ENCODE results near the gene LYPD8. TPM values are rescaled to one million over a fixed set of nuclear protein-coding genes. Genes with fewer than 3 reads are reported as not detected.

The LYPD8 gene
- total RNA-seq, 1 experiment from 2014 or later: not detected

- TF ChIP-seq, protein P1, sequence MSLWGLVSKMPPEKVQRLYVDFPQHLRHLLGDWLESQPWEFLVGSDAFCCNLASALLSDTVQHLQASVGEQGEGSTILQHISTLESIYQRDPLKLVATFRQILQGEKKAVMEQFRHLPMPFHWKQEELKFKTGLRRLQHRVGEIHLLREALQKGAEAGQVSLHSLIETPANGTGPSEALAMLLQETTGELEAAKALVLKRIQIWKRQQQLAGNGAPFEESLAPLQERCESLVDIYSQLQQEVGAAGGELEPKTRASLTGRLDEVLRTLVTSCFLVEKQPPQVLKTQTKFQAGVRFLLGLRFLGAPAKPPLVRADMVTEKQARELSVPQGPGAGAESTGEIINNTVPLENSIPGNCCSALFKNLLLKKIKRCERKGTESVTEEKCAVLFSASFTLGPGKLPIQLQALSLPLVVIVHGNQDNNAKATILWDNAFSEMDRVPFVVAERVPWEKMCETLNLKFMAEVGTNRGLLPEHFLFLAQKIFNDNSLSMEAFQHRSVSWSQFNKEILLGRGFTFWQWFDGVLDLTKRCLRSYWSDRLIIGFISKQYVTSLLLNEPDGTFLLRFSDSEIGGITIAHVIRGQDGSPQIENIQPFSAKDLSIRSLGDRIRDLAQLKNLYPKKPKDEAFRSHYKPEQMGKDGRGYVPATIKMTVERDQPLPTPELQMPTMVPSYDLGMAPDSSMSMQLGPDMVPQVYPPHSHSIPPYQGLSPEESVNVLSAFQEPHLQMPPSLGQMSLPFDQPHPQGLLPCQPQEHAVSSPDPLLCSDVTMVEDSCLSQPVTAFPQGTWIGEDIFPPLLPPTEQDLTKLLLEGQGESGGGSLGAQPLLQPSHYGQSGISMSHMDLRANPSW (CRISPR knock-in tag; conservative IDR thresholded peaks at IDR 0.05; ENCODE audit: low read depth): no peak
- TF ChIP-seq ZNF512 (CRISPR knock-in tag; IDR thresholded peaks at IDR 0.05; ENCODE audit: borderline replicate concordance) (no peak), ZNF423 (CRISPR knock-in tag; IDR thresholded peaks at IDR 0.05) (no peak), MXD4 (CRISPR knock-in tag; IDR thresholded peaks at IDR 0.05; ENCODE audit: borderline replicate concordance) (no peak), ZMAT4 (CRISPR knock-in tag; IDR thresholded peaks at IDR 0.05) (no peak), KAT7 (CRISPR knock-in tag; IDR thresholded peaks at IDR 0.05; ENCODE audit: borderline replicate concordance) (no peak), OVOL2 (CRISPR knock-in tag; IDR thresholded peaks at IDR 0.05; ENCODE audit: borderline replicate concordance) (no peak), TCF7 (CRISPR knock-in tag; IDR thresholded peaks at IDR 0.05; ENCODE audit: low read depth) (no peak), TEAD1 (CRISPR knock-in tag; IDR thresholded peaks at IDR 0.05) (no peak), ATF1 (CRISPR knock-in tag; IDR thresholded peaks at IDR 0.05) (no peak), AFF4 (CRISPR knock-in tag; IDR thresholded peaks at IDR 0.05; ENCODE audit: borderline replicate concordance) (no peak), CBFB (CRISPR knock-in tag; IDR thresholded peaks at IDR 0.05; ENCODE audit: low read depth) (no peak)
Measured at GRCh38 chr1:248787430-248787829, 31.9 kb upstream of the LYPD8 start (continued).

DNA sequence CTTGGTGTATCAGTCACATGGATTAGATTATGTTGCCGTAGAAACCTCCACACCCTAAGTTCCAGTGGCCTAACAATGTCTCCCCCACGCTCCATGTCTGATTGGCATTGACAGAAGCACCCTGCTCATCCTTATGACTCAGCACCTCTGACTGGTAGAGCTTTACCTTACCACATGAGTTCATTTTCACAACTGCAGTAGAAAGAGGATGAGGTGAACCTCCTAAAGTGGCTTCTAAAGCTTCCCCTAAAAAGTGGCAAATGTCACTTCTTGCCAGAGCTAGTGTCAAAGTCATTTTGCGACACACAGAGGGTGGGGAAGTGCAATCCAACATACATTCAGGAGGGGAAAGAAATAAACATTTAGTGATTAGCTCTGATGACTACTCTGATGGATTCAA lies 30.6 kb upstream of the LYPD8 start:
- CTCF ChIA-PET: no interaction called here

More for the DNA sequence above, 30.6 kb upstream of the LYPD8 start:
- no peak for ATAC-seq
- peaks cover 10% of the 10 kb centered on the region for H3K27me3 Mint-ChIP-seq (ENCODE audit: low read depth)
- no peak for DNase-seq (ENCODE audit: low spot score)
- TF ChIP-seq ZNF263 (CRISPR knock-in tag; IDR thresholded peaks at IDR 0.05; ENCODE audit: low read depth) (no peak), MXD4 (CRISPR knock-in tag; IDR thresholded peaks at IDR 0.05; ENCODE audit: borderline replicate concordance) (no peak), ZNF121 (CRISPR knock-in tag; IDR thresholded peaks at IDR 0.05) (no peak), SP1 (CRISPR knock-in tag; conservative IDR thresholded peaks at IDR 0.05) (no peak), RELA (CRISPR knock-in tag; IDR thresholded peaks at IDR 0.05; ENCODE audit: borderline replicate concordance) (no peak), ZMAT4 (CRISPR knock-in tag; IDR thresholded peaks at IDR 0.05) (no peak), NR1H2 (CRISPR knock-in tag; IDR thresholded peaks at IDR 0.05) (no peak), ERG (CRISPR knock-in tag; IDR thresholded peaks at IDR 0.05) (no peak), KAT7 (CRISPR knock-in tag; IDR thresholded peaks at IDR 0.05; ENCODE audit: borderline replicate concordance) (no peak), NR3C1 (CRISPR knock-in tag; conservative IDR thresholded peaks at IDR 0.05; ENCODE audit: low read depth) (no peak), PRRX2 (CRISPR knock-in tag; IDR thresholded peaks at IDR 0.05) (no peak), NFYB (CRISPR knock-in tag; conservative IDR thresholded peaks at IDR 0.05; ENCODE audit: low read depth) (no peak), MLX (CRISPR knock-in tag; IDR thresholded peaks at IDR 0.05) (no peak), TEAD1 (CRISPR knock-in tag; IDR thresholded peaks at IDR 0.05) (no peak)
- no peak overlapping the region for H3K27ac Mint-ChIP-seq
- peaks cover 50% of the 10 kb centered on the region for H3K36me3 Mint-ChIP-seq
- H3K4me1 Mint-ChIP-seq: no peaks in the 10 kb centered on the region
- POLR2A ChIA-PET: no interaction called here
- H3K4me3 Mint-ChIP-seq: no peak overlapping the region
- peaks cover 86% of the 10 kb centered on the region for H3K9me3 Mint-ChIP-seq
